UCSD-AML1 (cell line): ENCODE results near the gene PAQR3.

Experiments
- DNase-seq: peaks from one replicate; lab custom pipeline; 2025; ENCODE audit not compliant: unreplicated experiment; lab: John Stamatoyannopoulos, UW

PAQR3 gene, protein sequence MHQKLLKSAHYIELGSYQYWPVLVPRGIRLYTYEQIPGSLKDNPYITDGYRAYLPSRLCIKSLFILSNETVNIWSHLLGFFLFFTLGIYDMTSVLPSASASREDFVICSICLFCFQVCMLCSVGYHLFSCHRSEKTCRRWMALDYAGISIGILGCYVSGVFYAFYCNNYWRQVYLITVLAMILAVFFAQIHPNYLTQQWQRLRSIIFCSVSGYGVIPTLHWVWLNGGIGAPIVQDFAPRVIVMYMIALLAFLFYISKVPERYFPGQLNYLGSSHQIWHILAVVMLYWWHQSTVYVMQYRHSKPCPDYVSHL

DNA sequence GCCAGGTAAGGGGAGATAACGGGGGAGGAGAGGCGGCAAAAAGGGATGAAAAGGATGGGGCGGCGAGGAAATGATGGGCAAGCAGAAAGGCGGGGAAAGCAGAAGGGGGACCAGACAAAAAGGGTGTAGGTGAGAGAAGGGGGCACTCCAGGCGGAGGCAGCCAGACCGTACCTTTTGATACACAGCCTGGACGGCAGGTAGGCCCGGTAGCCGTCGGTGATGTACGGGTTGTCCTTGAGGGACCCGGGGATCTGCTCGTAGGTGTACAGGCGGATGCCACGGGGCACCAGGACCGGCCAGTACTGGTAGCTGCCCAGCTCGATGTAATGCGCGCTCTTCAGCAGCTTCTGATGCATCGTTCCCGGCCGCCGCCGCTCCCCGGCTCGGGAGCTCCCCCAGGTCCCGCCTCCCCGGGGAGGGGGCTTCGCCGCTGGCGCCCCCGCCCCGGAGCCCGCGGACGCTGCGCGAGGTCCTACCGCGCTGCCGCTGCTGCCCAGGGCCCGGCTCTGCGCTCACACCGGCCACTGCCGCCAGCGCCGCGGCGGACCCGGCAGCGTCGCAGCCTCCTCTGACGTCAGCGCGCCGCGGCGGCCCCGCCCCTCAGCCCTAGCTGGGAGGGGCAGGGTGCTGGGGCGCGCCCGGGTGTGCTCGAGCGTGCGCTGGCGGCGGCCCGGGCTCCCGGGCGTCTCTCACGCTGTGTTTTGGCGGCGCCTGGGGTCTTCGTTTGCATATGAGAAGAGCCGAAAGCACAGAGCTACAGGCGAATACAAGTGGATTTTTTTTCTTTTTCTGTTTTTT, at the start of gene PAQR3:
Gene PAQR3, minus strand, starts transcription at position 571 of the 799 bp plus-strand sequence. Its CDS starts 214 bp downstream, at position 357.
- DNase-seq = peak; percentile 91

DNA sequence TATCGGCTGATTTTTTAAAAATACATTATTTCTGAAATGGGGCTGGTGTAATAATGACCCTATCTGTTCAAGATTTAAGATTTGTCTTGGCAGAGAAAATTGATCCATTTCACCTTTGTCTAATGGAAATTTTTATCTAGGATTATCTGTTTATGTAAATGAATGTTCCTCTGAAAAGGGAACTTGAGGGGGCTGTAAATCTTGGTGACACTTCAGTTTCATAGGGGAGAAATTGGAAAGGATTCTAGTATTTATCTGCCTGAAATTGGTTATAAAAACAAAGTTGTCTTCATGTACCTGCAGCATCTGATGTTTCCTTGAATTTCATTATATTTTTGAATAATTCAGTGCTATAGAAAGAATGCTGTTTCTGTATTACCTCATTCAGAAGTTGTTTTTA, 48.4 kb upstream of the PAQR3 start:
- DNase-seq = no peak

DNA sequence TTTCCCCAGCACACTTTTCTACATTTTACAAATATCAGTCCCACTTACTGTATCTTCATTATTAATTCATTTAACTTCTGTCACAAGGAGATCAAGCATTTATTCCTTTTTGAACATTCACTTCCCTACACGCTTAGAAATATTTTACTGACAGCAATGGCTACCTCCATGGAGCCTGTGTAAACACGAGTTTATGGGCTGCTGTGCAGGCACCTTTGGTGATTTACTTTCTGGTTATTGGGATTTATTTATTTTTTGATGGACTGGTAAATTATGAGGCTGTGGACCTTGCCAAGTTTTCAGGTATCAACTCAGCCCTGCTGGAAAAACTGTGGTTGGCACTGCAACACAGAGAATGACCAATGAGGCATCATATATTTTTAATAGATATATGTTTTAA, 45.4 kb upstream of the PAQR3 start:
- no peak for DNase-seq

DNA sequence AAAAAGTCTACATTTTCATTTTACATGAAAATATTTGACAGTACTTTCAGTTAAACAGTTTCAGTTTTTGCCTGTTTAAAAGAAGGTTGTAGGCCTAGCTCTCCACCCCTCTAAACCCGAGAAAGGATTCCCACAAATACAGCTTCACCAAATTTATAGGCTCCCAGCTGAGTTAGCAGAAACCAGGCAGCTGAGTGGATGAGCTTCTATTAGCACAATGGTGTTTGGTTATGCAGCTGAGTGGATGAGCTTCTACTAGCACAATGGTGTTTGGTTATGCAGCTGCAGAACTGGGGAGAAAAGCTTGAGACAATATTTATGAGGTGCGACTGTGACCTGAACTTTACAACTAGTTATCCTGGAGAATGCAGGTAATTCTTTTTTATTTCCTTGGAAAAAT, 36.6 kb upstream of the PAQR3 start:
- no peak for DNase-seq

DNA sequence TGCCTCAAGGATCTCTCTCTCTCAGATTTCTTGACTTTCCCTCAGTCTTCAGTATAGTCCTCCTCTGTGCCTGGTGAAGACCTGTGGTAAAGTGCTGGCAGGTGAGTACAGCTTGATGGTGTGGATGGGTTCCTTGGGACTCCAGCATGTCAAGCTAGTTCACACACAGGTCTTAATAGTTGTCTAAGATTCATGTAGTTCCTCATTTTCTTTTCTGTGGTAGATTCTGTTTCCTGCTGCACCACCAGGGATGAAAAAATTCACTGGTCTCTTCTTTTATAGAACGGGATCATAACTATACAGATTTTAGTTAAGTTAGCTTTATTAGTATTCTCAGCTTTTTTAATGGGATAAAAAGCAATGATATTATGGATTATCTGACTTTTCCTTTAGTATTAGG, 32.5 kb upstream of the PAQR3 start:
- no peak for DNase-seq

DNA sequence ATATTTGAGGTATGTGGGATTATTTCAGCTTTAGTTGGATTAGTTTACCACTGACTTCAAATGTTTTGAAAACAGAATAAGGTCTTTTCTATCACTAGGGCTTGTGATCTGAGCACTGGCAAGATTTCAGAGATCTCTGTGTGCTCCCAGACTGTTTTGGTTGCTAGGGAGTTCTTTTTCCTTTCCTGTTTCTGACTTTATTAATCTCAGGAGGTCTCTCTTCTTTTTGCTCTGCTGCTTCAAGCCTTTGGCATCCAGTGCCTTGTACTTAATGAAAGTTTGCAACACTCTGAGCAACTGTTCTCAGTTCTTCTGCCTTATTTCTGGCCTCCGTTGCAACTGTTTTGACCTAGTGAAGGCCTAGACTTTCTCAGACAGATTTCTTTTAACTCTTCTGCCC, 32.1 kb upstream of the PAQR3 start:
- no peak for DNase-seq

DNA sequence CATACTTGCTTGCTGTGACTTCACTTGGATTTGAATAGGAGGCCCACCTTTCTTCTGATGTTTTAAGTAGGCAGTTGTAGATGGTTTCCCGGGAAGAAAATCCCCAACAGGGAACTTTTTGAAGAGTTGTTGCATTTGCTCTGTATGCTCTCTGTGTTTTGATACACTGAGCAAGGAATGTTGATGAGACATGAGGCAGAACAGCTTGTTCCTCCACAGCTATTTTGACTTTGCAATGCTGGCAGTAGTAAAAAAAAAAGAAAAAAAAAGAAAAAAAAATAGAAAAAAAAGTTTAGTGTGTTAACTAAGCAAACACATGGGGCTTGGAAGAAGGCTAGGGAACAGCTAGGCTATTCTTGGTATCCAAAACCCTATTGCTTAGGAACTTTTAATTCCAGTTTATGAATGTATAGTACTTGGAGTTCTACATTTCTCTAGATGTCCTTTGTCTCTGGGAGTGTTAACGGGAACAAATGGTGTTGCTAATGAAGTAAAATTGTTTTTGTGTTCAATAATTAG, 23.4 kb upstream of the PAQR3 start:
- DNase-seq = no peak

DNA sequence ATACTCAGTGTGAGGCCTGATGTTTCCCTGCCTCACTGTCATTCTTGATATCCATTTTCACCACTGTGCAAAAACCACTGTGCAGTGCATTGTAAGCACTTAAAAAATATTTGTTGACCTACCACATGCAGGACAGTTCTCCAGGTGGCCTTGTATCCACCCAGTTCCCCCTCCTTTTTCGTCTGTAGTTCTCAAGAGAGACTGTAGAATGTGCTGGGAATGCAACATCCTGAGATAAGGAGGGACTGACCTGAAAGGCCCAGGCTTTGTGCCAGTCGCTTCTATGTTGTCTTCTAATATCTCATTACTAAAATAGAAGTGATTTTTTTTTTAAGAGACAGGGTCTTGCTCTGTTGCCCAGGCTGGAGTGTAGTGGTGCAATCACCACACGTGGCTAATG, 21.7 kb upstream of the PAQR3 start:
- no peak for DNase-seq

DNA sequence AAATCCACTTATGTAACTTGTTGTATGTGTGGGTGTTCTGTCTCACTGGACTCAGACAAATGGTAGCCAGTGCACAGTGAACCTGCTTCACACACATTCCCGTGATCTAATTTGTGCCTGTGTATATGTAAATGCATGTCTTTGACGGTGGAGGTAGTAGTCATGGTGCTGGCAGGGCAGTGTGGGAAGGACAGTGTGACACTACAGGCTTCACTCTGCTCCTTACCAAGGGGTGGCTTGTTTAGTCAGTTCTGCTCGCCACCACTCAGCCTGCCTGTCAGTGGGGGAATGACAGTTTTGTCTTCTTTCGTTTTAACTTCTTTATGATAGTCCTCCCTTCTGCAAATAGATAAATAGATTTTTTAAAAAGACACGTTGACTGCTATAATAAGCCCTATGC, 17.7 kb upstream of the PAQR3 start:
- DNase-seq = no peak

DNA sequence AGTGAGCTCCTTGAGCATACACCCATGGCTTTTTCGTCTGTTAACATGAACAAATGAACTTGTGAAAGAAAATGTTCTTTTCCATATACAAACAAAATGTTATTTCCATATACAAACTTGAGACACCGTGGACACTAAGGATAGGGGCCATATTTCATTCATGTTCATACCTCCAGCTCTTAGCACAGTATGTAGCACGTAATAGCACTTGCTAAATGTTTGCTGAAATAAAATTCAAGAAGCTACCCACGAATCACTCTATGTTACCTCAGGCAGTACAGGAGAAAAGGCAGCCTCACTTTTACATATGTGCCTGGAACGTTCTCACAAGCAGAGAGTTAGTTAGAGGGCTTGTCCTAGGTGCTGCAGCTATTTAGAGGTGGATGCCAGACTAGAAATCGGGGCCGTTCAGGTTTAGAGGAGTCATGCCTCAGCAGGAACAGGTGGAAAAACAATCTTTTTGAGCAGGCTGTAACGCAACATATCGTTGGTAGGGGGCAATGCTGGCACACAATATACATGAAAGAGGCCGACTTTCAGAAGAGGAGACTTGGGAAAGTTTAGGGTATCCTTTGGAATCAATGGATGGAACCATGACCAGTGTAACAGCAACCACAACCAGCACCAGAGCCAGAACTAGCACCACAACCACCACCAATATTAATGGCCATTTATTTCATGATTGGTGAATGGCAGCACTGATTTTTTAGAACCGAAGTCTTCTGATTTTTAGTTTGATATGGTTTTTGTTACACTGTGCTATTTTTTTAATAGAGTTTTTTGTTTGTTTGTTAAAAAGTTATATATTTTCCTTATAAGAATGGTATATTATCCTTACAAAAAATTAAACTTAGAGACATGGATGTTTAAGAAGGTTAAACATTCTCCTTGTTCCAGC, 14.8 kb upstream of the PAQR3 start:
- peak; percentile 12 for DNase-seq

DNA sequence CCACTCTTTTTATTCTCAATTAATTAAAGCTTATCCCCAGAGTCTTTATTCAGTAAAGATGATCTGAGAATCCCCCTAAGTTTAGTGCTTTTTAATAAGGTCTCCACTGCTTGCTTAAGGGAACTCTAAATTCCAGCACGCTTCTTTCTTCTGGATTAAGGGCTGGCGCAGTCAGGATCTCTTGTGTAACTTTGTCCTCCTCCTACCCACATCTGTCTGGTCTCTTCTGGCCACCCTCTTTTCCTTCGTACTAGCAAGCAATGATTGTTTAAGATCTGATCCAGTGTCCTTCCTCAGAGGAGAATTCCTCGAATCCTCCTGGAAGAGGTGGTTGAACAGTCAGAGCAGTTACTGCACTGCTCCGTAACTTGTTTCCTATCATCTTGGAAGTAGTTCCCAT, 14.0 kb upstream of the PAQR3 start:
- DNase-seq = no peak

DNA sequence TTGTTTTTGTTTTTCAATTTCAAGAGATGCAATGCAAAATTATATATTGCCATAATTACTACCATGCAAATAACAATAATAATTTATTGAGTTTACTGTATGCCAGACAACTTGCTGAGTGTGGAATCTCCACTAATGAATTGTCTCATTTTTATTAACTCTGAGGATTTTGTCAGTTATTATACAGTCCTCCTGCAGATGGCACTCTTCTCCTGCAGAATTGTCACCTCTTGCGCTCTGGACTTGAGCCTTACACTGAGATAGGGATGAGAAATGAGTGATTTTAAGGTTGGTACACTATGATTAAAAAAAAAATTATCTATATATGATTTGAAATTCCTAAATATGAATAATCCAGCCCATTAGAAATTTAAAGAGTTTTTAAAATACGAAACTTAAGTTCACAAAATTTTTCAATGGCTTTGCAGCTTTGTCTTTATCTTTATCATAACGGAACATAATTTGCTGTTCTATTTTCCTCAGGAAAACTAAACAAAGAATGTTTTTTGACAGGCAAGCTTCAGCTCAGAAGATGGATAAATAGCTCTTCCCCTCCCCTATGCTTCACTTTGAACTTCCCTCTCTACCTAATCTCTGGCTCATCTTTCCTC, 12.7 kb upstream of the PAQR3 start:
- no peak for DNase-seq

DNA sequence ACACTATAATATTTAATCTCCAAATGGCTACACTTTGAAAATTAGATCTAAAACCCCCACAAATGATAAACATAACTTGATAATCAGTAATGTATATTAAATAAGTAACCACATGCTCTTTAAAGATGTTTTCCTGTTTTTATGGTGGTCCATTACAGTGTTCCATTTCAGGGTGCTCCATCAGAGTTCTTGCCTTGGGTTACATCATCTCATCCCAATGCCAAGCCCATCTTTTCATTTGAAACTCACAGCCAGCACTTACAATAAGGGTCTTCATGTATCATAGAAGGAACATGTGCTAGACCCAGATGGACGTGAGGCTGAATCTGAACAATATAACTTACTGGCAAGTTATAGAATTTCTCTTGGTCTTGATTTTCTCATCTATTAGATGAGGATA, 10.5 kb upstream of the PAQR3 start:
- DNase-seq = no peak

DNA sequence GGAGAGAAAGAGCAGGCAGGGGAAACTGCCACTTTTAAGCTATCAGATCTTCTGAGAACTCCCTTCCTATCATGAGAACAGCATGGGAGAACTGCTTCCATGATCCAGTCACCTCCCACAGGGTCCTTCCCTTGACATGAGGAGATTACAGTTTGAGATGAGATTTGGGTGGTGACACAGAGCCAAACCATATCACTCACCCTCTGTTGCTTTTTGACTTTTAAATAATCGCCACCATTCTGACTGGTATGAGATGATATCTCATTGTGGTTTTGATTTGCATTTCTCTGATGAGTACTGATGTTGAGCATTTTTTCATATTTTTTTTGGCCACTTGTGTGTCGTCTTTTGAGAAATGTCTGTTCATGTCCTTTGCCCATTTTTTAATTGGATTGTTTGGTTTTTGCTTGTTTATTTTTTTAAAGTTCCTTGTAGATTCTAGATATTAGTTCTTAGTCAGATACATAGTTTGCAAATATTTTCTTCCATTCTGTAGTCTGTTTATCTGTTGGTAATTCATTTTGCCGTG, 6.5 kb upstream of the PAQR3 start:
- DNase-seq = no peak

DNA sequence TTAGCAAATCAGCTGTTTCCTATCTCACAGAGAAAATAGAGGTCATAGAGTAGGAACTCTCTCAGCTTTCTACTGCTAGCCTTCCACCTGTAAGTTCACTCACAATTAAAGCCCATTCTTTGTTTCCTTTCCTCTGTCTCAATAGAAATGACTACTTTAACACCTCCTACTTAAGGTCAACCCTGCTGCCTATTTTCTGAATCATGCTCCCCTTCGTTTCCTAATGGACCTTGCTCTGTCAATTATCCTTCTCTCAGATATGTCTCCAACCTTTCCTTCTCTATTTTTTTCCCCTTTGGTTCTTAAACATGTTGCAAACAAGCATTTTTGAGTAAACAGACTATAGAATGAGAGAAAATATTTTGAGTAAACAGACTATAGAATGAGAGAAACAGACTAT, 5.1 kb upstream of the PAQR3 start:
- DNase-seq = no peak

DNA sequence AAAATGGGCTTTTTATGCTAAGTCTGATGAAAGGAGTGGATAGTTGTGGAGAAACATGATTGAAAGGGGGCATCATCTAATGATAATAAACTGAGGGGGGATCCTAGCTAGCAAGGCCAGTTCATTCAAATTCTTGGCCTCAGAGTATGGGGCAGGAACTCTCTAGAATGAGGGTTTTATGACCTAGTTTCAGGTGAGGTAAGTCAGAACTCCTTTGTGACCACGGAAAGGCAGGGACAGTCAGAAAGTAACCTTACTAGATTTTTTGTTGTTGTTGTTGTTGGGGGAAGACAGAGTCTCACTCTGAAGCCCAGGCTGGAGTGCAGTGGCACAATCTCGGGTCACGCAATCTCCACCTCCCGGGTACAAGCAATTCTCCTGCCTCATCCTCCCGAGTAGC, 1.5 kb upstream of the PAQR3 start:
- no peak for DNase-seq

DNA sequence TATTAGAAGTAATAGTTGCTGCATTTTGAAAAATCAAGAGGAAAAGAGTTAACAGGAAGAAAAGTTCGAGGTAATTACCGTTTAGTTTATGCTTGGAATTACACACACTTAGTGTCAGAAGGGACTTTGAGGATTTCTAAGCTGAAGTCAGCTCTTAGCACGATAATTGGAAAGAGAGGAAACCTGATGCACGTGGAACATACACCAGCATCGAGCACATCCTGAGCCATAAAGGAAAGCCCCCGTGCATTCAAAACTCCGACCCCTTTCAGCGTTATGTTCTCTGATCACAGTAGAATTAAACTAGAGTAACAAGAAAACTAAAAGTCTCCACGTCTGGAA, 400 bp upstream of the PAQR3 start:
- DNase-seq = no peak

DNA sequence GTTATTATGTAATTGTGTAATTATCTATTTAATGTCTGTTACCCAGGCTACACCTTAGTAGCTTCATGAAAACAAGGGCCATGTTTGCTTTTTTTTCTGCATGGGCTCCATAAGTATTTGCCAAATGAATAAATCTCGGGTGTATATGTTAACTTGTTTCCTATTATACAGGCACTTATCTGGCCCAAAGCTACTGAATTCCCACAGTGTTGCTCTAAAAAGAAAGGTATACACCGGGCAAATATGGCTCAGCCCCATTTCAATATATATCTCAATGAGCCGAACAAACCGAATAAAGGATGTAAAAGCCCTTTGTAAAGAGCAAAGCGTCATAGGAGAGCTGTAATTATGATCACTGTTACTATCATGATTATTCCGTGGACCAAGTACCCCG, 767 bp downstream of the PAQR3 start:
- DNase-seq = no peak

DNA sequence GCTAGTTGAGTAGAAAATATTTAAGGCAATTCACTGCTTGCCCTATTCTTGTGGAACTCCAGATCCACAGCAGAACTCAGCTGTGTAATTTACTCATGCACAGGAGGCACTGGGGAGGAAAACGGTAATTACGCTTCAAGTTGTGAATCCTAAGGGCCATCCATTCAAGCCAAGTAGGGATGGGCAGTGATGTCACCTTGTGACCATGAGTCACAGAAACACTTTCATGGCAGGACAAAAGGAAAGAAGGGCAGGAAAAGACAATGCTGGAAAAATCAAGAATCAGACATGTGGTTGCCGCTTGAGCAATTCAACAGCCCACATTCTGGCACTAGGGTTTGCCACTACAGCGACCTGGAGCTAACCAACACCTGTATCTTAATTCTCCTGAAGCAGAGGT, 1.4 kb downstream of the PAQR3 start:
- DNase-seq = no peak

DNA sequence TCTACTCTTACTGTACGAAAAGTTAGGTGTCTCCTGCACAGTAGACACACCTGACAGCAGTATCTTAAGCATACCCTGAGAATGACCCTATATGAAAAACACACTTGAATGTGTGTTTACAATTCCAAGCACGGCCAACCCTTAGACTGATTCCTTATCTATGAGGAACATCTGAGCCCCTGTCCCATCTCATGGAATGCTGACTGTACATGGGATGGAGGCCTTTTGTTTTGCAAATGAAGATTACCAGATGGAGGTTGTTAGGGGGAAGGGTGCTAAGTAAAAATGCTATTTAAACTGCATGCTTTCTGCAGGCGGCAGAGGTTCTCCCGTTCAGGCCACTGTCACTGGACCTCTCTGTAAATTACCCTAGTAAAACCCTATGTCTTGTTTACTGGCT, 2.2 kb downstream of the PAQR3 start:
- no peak for DNase-seq
